Ishikawa (cell line): Measurements from ENCODE around the gene CFAP46.

ENCODE experiments used
- CEBPB ChIP-seq: IDR thresholded peaks from 2 replicates; pipeline ENCODE4 v1.6.1; 2012
- CREB1 ChIP-seq: IDR thresholded peaks from 2 replicates; pipeline ENCODE4 v1.6.1; 2012; ENCODE audit warnings: low read depth
- EGR1 ChIP-seq: IDR thresholded peaks from 2 replicates; pipeline ENCODE4 v1.6.1; 2012
- EP300 ChIP-seq: IDR thresholded peaks from 2 replicates; pipeline ENCODE4 v1.6.1; 2012; ENCODE audit warnings: borderline replicate concordance
- FOXM1 ChIP-seq: IDR thresholded peaks from 2 replicates; pipeline ENCODE4 v1.6.1; 2012; ENCODE audit warnings: low read depth, borderline replicate concordance
- MAX ChIP-seq: IDR thresholded peaks from 2 replicates; pipeline ENCODE4 v1.6.1; 2012
- NFIC ChIP-seq: IDR thresholded peaks from 2 replicates; pipeline ENCODE4 v1.6.1; 2012
- RAD21 ChIP-seq: IDR thresholded peaks from 2 replicates; pipeline ENCODE4 v1.6.1; 2012; ENCODE audit warnings: low read depth
- REST ChIP-seq: IDR thresholded peaks from 2 replicates; pipeline ENCODE4 v1.6.1; 2012; ENCODE audit warnings: low read depth, mild to moderate bottlenecking
- TAF1 ChIP-seq: IDR thresholded peaks from 2 replicates; pipeline ENCODE4 v1.6.1; 2012; ENCODE audit warnings: low read depth, mild to moderate bottlenecking
- TCF12 ChIP-seq: IDR thresholded peaks from 2 replicates; pipeline ENCODE4 v1.6.1; 2012; ENCODE audit warnings: low read depth
- TEAD4 ChIP-seq: IDR thresholded peaks from 2 replicates; pipeline ENCODE4 v1.6.1; 2012
- USF1 ChIP-seq: IDR thresholded peaks from 2 replicates; pipeline ENCODE4 v1.6.1; 2012
- YY1 ChIP-seq: IDR thresholded peaks from 2 replicates; pipeline ENCODE4 v1.6.1; 2012; ENCODE audit warnings: low read depth
- ZBTB7A ChIP-seq: IDR thresholded peaks from 2 replicates; pipeline ENCODE4 v1.6.1; 2012; ENCODE audit warnings: low read depth

The CFAP46 gene

GRCh38 chr10:132882069-132882951, 60.1 kb downstream of the CFAP46 start:
- no peak for TF ChIP-seq FOXM1
- no peak for TF ChIP-seq YY1
- TF ChIP-seq TEAD4: no peak
- TF ChIP-seq REST: no peak
- TF ChIP-seq TAF1: no peak
- TF ChIP-seq USF1: no peak
- TF ChIP-seq RAD21: no peak
- no peak for TF ChIP-seq CREB1
- no peak for TF ChIP-seq TCF12
- TF ChIP-seq CEBPB: no peak
- no peak for TF ChIP-seq EGR1

DNA sequence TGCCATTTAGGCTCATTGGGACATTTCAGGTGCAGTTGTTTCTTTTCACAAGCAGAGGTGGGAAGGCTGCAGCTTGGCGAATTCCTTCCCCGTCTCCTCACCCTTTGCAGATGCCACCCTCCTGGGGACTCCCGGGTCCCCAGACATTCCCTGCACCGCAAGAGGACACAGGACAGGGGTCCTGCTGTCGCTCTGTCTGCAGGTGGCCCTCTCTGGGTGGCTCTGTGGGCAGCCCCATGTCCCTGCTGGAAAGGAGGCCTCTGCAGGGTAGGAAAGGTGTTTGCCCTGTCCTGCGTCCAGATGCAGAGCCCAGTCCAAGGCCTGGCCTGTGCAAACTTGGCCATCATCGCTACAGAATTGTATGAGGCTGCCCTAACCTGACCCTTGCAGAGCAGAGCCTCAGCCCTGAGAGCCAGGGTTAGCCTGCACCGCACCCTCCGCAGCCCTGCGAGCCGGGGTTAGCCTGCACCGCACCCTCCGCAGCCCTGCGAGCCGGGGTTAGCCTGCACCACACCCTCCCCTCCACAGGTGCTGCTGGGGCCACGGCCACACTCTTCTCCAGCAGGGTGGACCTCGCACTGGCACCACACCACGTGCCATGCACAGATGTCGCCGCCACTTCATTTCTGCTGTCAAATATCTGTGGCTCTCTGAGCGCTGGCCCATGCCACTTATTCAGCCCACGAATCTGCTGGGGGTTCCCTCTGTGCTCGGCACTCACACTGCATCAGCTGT, 61.0 kb downstream of the CFAP46 start:
- TF ChIP-seq YY1 (no peak), TEAD4 (no peak), ZBTB7A (no peak), CEBPB (no peak), NFIC (no peak), CREB1 (no peak), MAX (no peak; the same call in 1 of the 2 replicates), EGR1 (no peak), EP300 (no peak), USF1 (no peak), TCF12 (no peak), FOXM1 (no peak), TAF1 (no peak), REST (no peak), RAD21 (no peak)

DNA sequence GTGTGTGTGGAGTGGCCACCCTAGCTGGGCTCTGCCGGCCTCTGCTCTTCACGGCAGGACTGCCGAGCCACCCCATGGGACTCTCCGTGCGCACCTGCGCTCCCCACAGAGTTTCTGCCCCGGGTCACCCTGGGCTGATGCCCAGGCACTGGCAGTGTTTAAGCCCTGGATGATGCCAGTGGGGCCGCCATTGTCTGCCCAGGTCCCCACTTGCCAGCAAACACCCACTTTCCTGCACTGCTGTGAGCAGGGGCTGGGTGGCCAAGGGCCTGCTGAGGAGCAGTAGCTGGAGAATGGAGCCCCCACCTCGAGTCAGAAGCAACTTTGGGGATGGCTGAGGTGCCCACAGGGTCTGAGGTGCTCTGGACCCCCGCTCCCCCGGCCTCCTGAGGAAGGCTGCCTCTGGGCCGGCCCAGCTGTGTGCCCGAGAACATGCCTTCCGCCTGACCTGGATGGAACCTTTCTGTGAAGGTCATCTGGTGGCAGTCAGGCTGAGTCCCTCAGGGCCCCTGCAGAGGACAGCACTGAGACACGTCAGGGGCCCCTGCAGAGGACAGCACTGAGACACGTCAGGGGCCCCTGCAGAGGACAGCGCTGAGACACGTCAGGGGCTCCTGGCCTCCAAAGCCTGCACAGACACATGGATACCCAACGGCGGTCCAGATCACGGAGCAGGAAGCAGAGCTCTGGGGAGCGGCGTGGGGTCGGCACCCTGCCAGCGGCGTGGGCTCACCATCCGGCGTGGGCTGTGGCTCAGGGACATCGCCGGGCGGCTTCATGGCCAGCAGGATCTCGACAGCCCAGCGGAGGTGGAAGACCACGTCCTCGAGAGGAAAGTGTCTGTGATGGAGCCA, 62.0 kb downstream of the CFAP46 start:
- no peak for TF ChIP-seq ZBTB7A
- no peak for TF ChIP-seq TAF1
- no peak for TF ChIP-seq EGR1
- no peak for TF ChIP-seq RAD21
- TF ChIP-seq USF1: no peak
- no peak for TF ChIP-seq CEBPB
- TF ChIP-seq TCF12: no peak
- no peak for TF ChIP-seq YY1
- no peak for TF ChIP-seq TEAD4
- no peak for TF ChIP-seq MAX
- TF ChIP-seq NFIC: no peak
- no peak for TF ChIP-seq CREB1
- TF ChIP-seq REST: no peak
- TF ChIP-seq FOXM1: no peak
